Gastroesophageal sphincter (tissue), 3 donors: Measurements from ENCODE around the gene OBSL1.

ENCODE experiments used
- POLR2A ChIP-seq, 2 donors: fragments of 450-650 bp; IDR thresholded peaks; one replicate each; pipeline ENCODE4 v1.6.1; 2017; ENCODE audit warnings: antibody characterized with exemption in 2 of 2, mild to moderate bottlenecking in 2 of 2, moderate library complexity in 1 of 2
- POLR2AphosphoS5 ChIP-seq: sonication (generic); formaldehyde crosslinking; IDR thresholded peaks from one replicate; pipeline ENCODE4 v1.6.1; 2017; ENCODE audit warnings: antibody characterized with exemption
- TF ChIP-seq, protein P1 (sequence below), 4 experiments: fragments of 200-600 bp in 2 of 4; fragments of 450-650 bp in 2 of 4; sonication (generic) in 1 of 4; IDR thresholded peaks; one replicate each; pipeline ENCODE4 v1.5.1; 2017 to 2019; ENCODE audit warnings: antibody characterized with exemption in 4 of 4, mild to moderate bottlenecking in 2 of 4, moderate library complexity in 2 of 4

DNA sequence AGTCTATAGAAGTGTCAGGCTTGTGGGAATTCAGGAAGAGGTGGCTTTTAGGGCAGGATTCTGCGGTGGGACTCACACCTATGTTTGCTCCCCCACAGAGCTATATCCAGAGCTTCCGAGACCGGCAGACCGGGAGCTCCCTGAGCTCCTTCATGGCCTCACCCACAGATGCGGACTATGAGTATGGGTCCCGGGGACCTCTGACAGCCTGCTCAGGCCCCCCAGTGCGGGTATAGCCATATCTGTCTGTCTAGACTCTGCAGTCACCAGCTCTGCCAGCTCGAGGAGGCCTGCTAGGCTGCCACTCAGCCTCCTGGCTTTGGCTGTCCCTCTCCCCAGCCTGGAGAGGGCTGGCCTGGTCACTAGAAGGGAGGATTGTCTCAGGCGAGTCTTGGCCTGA lies 21.7 kb downstream of the OBSL1 start:
- TF ChIP-seq, protein P1, sequence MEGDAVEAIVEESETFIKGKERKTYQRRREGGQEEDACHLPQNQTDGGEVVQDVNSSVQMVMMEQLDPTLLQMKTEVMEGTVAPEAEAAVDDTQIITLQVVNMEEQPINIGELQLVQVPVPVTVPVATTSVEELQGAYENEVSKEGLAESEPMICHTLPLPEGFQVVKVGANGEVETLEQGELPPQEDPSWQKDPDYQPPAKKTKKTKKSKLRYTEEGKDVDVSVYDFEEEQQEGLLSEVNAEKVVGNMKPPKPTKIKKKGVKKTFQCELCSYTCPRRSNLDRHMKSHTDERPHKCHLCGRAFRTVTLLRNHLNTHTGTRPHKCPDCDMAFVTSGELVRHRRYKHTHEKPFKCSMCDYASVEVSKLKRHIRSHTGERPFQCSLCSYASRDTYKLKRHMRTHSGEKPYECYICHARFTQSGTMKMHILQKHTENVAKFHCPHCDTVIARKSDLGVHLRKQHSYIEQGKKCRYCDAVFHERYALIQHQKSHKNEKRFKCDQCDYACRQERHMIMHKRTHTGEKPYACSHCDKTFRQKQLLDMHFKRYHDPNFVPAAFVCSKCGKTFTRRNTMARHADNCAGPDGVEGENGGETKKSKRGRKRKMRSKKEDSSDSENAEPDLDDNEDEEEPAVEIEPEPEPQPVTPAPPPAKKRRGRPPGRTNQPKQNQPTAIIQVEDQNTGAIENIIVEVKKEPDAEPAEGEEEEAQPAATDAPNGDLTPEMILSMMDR (IDR thresholded peaks at IDR 0.05), result no peak
- no peak for TF ChIP-seq POLR2AphosphoS5
- no peak for TF ChIP-seq POLR2A (IDR thresholded peaks at IDR 0.05)
